Heart left ventricle (tissue), 16 donors: ENCODE data around the gene NOG. TPM values are rescaled to one million over a fixed set of nuclear protein-coding genes. Genes with fewer than 3 reads are reported as not detected.

Experiments used
- ATAC-seq, 4 donors: fragments of 200-7000 bp; cut with Tn5 transposase; one replicate each; pipeline ENCODE4 v1.9.1; 2020 to 2022; ENCODE audit warnings: moderate library complexity in 4 of 4, mild to moderate bottlenecking in 3 of 4, moderate number of reproducible peaks in 1 of 4
- DNase-seq, 5 donors: peaks; one replicate each; pipeline ENCODE4 v3.0.0-alpha.2; 2020
- H3K27ac ChIP-seq, 12 donors: fragments of 200-600 bp; sonication (generic) in 4 of 12; one replicate each; pipeline versions ENCODE4 v1.5.0 to v1.8.0; 2016 to 2022; ENCODE audit warnings: mild to moderate bottlenecking in 2 of 12
- H3K27me3 ChIP-seq, 9 donors: fragments of 200-600 bp; sonication (generic) in 2 of 9; one replicate each; pipeline versions ENCODE4 v1.5.1 to v1.8.0; 2016 to 2022; ENCODE audit warnings: mild to moderate bottlenecking in 3 of 9
- H3K36me3 ChIP-seq, 9 donors: fragments of 200-600 bp; sonication (generic) in 2 of 9; one replicate each; pipeline versions ENCODE4 v1.5.0 to v1.8.0; 2018 to 2022; ENCODE audit warnings: mild to moderate bottlenecking in 2 of 9
- H3K4me1 ChIP-seq, 12 donors: fragments of 200-600 bp; sonication (generic) in 4 of 12; one replicate each; pipeline versions ENCODE4 v1.5.0 to v1.8.0; 2016 to 2022; ENCODE audit warnings: mild to moderate bottlenecking in 3 of 12
- H3K4me3 ChIP-seq, 12 donors: fragments of 200-600 bp; sonication (generic) in 4 of 12; one replicate each; pipeline versions ENCODE4 v1.5.0 to v1.8.0; 2017 to 2022; ENCODE audit warnings: mild to moderate bottlenecking in 9 of 12, moderate library complexity in 4 of 12
- H3K9me3 ChIP-seq, 12 donors: fragments of 200-600 bp; sonication (generic) in 4 of 12; one replicate each; pipeline versions ENCODE4 v1.5.0 to v1.8.0; 2016 to 2022; ENCODE audit warnings: mild to moderate bottlenecking in 1 of 12
- CTCF ChIP-seq, 12 donors: fragments of 200-600 bp; sonication (generic) in 4 of 12; IDR thresholded peaks; one replicate each; pipeline versions ENCODE4 v1.5.0 to v1.8.0; 2018 to 2022; ENCODE audit warnings: antibody characterized with exemption in 12 of 12, mild to moderate bottlenecking in 5 of 12
- POLR2A ChIP-seq, 2 donors: fragments of 450-650 bp; IDR thresholded peaks; one replicate each; pipeline ENCODE4 v1.6.1; 2017; ENCODE audit warnings: antibody characterized with exemption in 2 of 2, mild to moderate bottlenecking in 2 of 2, moderate library complexity in 2 of 2
- WGBS, 4 donors: extraction: QIAGEN DNeasy Blood & Tissue Kit in 2 of 4; methylation state at CpG; one replicate each; pipeline versions ENCODE4 v1.1.5 to v1.1.7; 2013 to 2018; 5-methylcytosine and 5-hydroxymethylcytosine counted together
- intact Hi-C, 10 donors: fragments of 100-400 bp; cut with DNase I; formaldehyde crosslinking; loops; one replicate each; pipeline versions ENCODE4 v1.11.1 to v1.14.2; 2022
- polyA plus RNA-seq, 2 donors: library from polyadenylated mRNA; stranded (reverse); fragments of 200-250 nt; gene quantifications; one replicate each; pipeline ENCODE4 v1.2.3, GENCODE V29; 2013
- total RNA-seq, 9 donors: library from RNA; depleted of rRNA in 2 of 9; stranded (reverse); fragments of >200 nt in 2 of 9; fragmentation: NEBNext Ultra II Directional in 3 of 9; extraction: Animal tissue kit (Norgen Biotek cat#: 25700) in 3 of 9; gene quantifications; one replicate each; pipeline versions ENCODE4 v1.1.0 to v1.2.4, GENCODE V29; 2016 to 2023
- donor health status: ischemic (EF 13 %, LVEDD 7.1; RV severe dilation, severe dysfunction).
- donor health status: healthy with polysubstance abuse.
- donor health status: DM: no; HTN: yes; CAD: no.
- donor health status: DM: no; HTN: no; CAD: no.
- donor health status: ischemic (EF 25% LVEDD 6.9; RV normal size, moderate dysfunction).
- donor health status: ischemic (EF 25% LVEDD 5.7; RV mildly dilated, moderate dysfunction).
- donor health status: healthy.
- donor health status: DM: yes; HTN: yes; CAD: no.
- donor health status: ischemic (EF 35%, LVEDD 5.7; RV mildly dilated, moderate dysfunction).
- donor health status: nonischemic (EF 11% LVEDD 7.7; RV severe dilation, severe dysfunction).
- donor health status: DM: yes; HTN: yes; CAD: no.
- donor health status: PGD.
- donor health status: ischemic (EF 29% LVEDD 5.4; RV normal size, mild dysfunction).
- donor health status: nonischemic (EF 23%, LVEDD 6.1; RV moderate dilation, normal function).

The NOG gene
- total and polyA plus RNA-seq, 11 donors: 0.03 to 0.36 (median 0.14) TPM; not detected in 4

DNA sequence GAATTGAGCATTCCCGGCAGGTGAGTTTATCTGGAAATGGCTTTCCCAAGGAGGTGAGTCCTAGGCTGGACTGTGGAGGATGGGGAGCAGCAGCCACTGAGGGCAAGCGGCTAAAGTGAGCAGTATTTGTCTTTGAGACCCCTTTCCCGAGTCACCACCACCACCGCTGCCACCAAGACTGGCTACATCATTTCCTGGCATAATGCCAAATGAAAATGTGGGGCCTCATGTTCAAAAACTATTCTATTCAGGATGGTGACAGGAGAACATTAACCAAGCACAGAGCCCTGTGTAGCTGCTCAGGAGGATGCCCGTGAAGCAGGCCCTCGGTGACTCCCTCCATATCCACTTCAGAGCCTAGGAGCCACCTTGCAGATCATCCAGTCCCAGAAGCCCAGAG, 46.0 kb downstream of the NOG start:
- H3K27ac ChIP-seq: no peak overlapping the region
- intact Hi-C loops: no loop called here
- H3K36me3 ChIP-seq: no peaks in the 10 kb centered on the region
- no peaks in the 10 kb centered on the region for H3K9me3 ChIP-seq
- ATAC-seq (no peak), DNase-seq (no peak)
- no peaks in the 10 kb centered on the region for H3K4me1 ChIP-seq
- WGBS, 4 donors: 40 to 66% (median 52%) methylated on average over 1 to 6 of the region's 6 CpGs
- no peak for TF ChIP-seq POLR2A (IDR thresholded peaks at IDR 0.05)
- TF ChIP-seq CTCF (IDR thresholded peaks at IDR 0.05): no peak
- peaks cover 0 to 32% (median 0%) of the 10 kb centered on the region in 9 donors for H3K27me3 ChIP-seq
- no peak overlapping the region for H3K4me3 ChIP-seq

DNA sequence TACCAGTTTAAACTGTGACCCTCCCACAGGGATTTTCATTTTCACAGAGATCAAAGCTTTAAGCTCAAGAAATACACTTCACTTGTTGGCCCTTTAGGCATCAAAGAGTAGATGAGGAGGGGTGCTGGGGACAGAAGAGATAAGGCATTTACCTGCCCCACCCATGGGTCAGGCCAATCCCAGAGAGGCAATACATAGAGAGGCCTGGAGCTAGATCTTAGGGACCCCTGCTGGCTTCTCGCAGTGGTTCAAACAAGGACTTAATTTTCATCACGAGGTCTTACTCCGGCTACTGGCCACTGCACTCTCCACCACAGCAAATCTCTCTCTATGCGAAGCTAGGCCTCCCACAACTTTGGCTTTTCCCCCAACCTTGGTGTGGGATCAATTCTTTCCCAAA, 46.6 kb downstream of the NOG start:
- no peaks in the 10 kb centered on the region for H3K4me1 ChIP-seq
- ATAC-seq (no peak), DNase-seq (no peak)
- H3K27ac ChIP-seq: no peak overlapping the region
- WGBS, 4 donors: 64 to 77% (median 73%) methylated on average over 4 of the region's 4 CpGs
- H3K36me3 ChIP-seq: no peaks in the 10 kb centered on the region
- TF ChIP-seq POLR2A (IDR thresholded peaks at IDR 0.05): no peak
- no peak for TF ChIP-seq CTCF (IDR thresholded peaks at IDR 0.05)
- H3K9me3 ChIP-seq: no peaks in the 10 kb centered on the region
- no peak overlapping the region for H3K4me3 ChIP-seq
- peaks cover 0 to 32% (median 0%) of the 10 kb centered on the region in 9 donors for H3K27me3 ChIP-seq
- intact Hi-C loops: no loop called here

GRCh38 chr17:56641373-56641772, 47.9 kb downstream of the NOG start:
- Histone ChIP-seq H3K27ac (no peak overlapping the region), H3K36me3 (no peaks in the 10 kb centered on the region), H3K4me3 (no peak overlapping the region), H3K27me3 (peaks cover 0 to 30% (median 0%) of the 10 kb centered on the region in 9 donors), H3K4me1 (no peaks in the 10 kb centered on the region), H3K9me3 (no peaks in the 10 kb centered on the region)
- no peak for DNase-seq
- no peak for ATAC-seq
- intact Hi-C loops: no loop called here
- TF ChIP-seq CTCF (IDR thresholded peaks at IDR 0.05) (no peak), POLR2A (IDR thresholded peaks at IDR 0.05) (no peak)

DNA sequence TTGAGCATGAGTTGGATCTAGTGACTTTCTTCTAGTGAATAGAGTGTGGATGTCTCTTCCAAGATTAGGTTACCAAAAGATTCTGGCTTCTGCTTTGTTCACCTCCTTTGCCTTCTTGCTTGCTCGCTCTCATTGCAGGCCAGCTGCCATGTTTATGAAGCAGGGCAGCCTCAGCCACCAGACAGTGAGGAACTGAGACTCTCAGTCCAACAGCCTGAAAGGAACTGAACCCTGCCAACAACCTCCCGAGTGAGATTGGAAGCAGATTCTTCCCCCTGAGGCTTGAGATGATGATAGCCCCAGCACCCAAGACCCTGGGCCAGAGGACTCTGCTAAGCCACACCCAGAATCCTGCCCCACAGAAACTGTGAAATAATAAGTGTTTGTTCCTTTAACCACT, 48.4 kb downstream of the NOG start:
- no peak overlapping the region for H3K27ac ChIP-seq
- H3K4me1 ChIP-seq: no peaks in the 10 kb centered on the region
- ATAC-seq (no peak), DNase-seq (no peak)
- WGBS, 4 donors: 60 to 69% (median 67%) methylated on average over 2 of the region's 2 CpGs
- peaks cover 0 to 35% (median 0%) of the 10 kb centered on the region in 9 donors for H3K27me3 ChIP-seq
- H3K36me3 ChIP-seq: no peaks in the 10 kb centered on the region
- H3K4me3 ChIP-seq: no peak overlapping the region
- no peaks in the 10 kb centered on the region for H3K9me3 ChIP-seq
- TF ChIP-seq CTCF (IDR thresholded peaks at IDR 0.05): no peak
- no peak for TF ChIP-seq POLR2A (IDR thresholded peaks at IDR 0.05)
- intact Hi-C loops: no loop called here
